IMR-90 (cell line): ENCODE data around the gene NPNT. TPM values are rescaled to one million over a fixed set of nuclear protein-coding genes. Genes with fewer than 3 reads are reported as not detected.

Experiments used
- ATAC-seq: fragments of 200-7000 bp; cut with Tn5 transposase; 2 replicates; pipeline ENCODE4 v1.9.1; 2020; ENCODE audit warnings: low read depth, mild to moderate bottlenecking, moderate library complexity
- BruUV-seq: library from RNA; stranded (reverse); fragments of 400-500 nt; replicated peaks from 2 replicates; lab custom pipeline; 2021; lab: Mats Ljungman, UMichigan
- CTCF ChIA-PET: fragments of 300-600 bp; formaldehyde crosslinking; extraction: SDS; loops from one replicate; lab custom pipeline; 2021; ENCODE audit warnings: antibody characterized with exemption; lab: Yijun Ruan, JAX
- POLR2A ChIA-PET: fragments of 300-600 bp; sonication (Branson Sonifier 250); formaldehyde crosslinking; loops from one replicate; lab custom pipeline; 2022; ENCODE audit warnings: antibody characterized with exemption; ENCODE audit not compliant: unreplicated experiment; lab: Charles Lee
- DNase-seq: peaks from one replicate; pipeline ENCODE4 v3.0.0; 2013
- H2AFZ ChIP-seq: replicated peaks from 2 replicates; pipeline ENCODE3; 2013; ENCODE audit warnings: low read length, mild to moderate bottlenecking; ENCODE audit not compliant: poor library complexity
- H2AK5ac ChIP-seq: 2 replicates; pipeline ENCODE4 v1.6.1; 2013; ENCODE audit warnings: low read depth, low read length, inconsistent platforms
- H2AK9ac ChIP-seq: replicated peaks from 2 replicates; pipeline ENCODE3; 2013; ENCODE audit warnings: mild to moderate bottlenecking, low read depth, low read length, moderate library complexity; ENCODE audit not compliant: poor library complexity
- H2BK120ac ChIP-seq: 2 replicates; pipeline ENCODE4 v1.6.1; 2013; ENCODE audit warnings: low read depth, low read length, inconsistent platforms
- H2BK15ac ChIP-seq: 3 replicates; pipeline ENCODE4 v1.6.1; 2013; ENCODE audit warnings: low read depth, low read length, inconsistent platforms
- H2BK20ac ChIP-seq: 2 replicates; pipeline ENCODE4 v1.6.1; 2013; ENCODE audit warnings: low read depth, mild to moderate bottlenecking, inconsistent platforms, low read length, moderate library complexity
- H2BK5ac ChIP-seq: 2 replicates; pipeline ENCODE4 v1.6.1; 2013; ENCODE audit warnings: mild to moderate bottlenecking, low read depth, low read length, inconsistent platforms; ENCODE audit not compliant: poor library complexity, severe bottlenecking
- H3K14ac ChIP-seq: replicated peaks from 2 replicates; pipeline ENCODE4 v1.6.1; 2013; ENCODE audit warnings: low read depth, low read length, inconsistent platforms
- H3K18ac ChIP-seq: 2 replicates; pipeline ENCODE4 v1.6.1; 2013; ENCODE audit warnings: low read depth, low read length, control low read depth
- H3K23ac ChIP-seq: 2 replicates; pipeline ENCODE4 v1.6.1; 2013; ENCODE audit warnings: low read depth, low read length, inconsistent platforms
- H3K27ac ChIP-seq: 2 replicates; pipeline ENCODE4 v1.5.1; 2013; ENCODE audit warnings: mild to moderate bottlenecking, control low read depth, low read length; ENCODE audit not compliant: insufficient read depth
- H3K27me3 ChIP-seq: 2 replicates; pipeline ENCODE4 v1.6.1; 2013; ENCODE audit warnings: low read length; ENCODE audit not compliant: control insufficient read depth, insufficient read depth
- H3K36me3 ChIP-seq: 2 replicates; pipeline ENCODE4 v1.6.1; 2013; ENCODE audit warnings: low read length, mixed read lengths; ENCODE audit not compliant: control insufficient read depth, insufficient read depth
- H3K4ac ChIP-seq: 2 replicates; pipeline ENCODE4 v1.6.1; 2013; ENCODE audit warnings: low read depth, low read length, inconsistent platforms
- H3K4me1 ChIP-seq: 2 replicates; pipeline ENCODE4 v1.6.1; 2013; ENCODE audit warnings: low read length, mixed read lengths; ENCODE audit not compliant: control insufficient read depth, insufficient read depth
- H3K4me2 ChIP-seq: 2 replicates; pipeline ENCODE4 v1.6.1; 2013; ENCODE audit warnings: low read depth, mild to moderate bottlenecking, control low read depth, low read length, moderate library complexity
- H3K4me3 ChIP-seq: 2 replicates; pipeline ENCODE4 v1.5.1; 2013; ENCODE audit warnings: low read depth, mild to moderate bottlenecking, control low read depth, low read length, moderate library complexity; ENCODE audit not compliant: insufficient read depth
- H3K56ac ChIP-seq: 2 replicates; pipeline ENCODE4 v1.6.1; 2013; ENCODE audit warnings: low read length, inconsistent platforms; ENCODE audit not compliant: insufficient read depth; ENCODE audit errors: extremely low read depth
- H3K79me1 ChIP-seq, 2 experiments: 2 replicates each; pipeline ENCODE4 v1.6.1; 2013; ENCODE audit warnings: low read length in 2 of 2, inconsistent platforms in 1 of 2, low read depth in 1 of 2
- H3K9ac ChIP-seq: 2 replicates; pipeline ENCODE4 v1.6.1; 2013; ENCODE audit warnings: low read depth, low read length, control low read depth
- H3K9me1 ChIP-seq: 2 replicates; pipeline ENCODE4 v1.6.1; 2013; ENCODE audit warnings: low read length, inconsistent platforms; ENCODE audit not compliant: insufficient read depth
- H3K9me3 ChIP-seq: 2 replicates; pipeline ENCODE4 v1.6.1; 2013; ENCODE audit warnings: low read length; ENCODE audit not compliant: control insufficient read depth, insufficient read depth
- H4K20me1 ChIP-seq: 2 replicates; pipeline ENCODE4 v1.6.1; 2013; ENCODE audit warnings: low read length, inconsistent platforms; ENCODE audit not compliant: insufficient read depth
- H4K5ac ChIP-seq: 2 replicates; pipeline ENCODE4 v1.6.1; 2013; ENCODE audit warnings: mild to moderate bottlenecking, low read depth, low read length, control low read depth
- H4K8ac ChIP-seq, 2 experiments: 2 replicates each; pipeline ENCODE4 v1.6.1; 2013; ENCODE audit warnings: low read depth in 2 of 2, low read length in 2 of 2, control low read depth in 1 of 2, inconsistent platforms in 1 of 2
- H4K91ac ChIP-seq: 2 replicates; pipeline ENCODE4 v1.6.1; 2013; ENCODE audit warnings: low read depth, low read length, inconsistent platforms; ENCODE audit not compliant: insufficient read depth
- BHLHE40 ChIP-seq: fragments of 150-350 bp; IDR thresholded peaks from 2 replicates; pipeline ENCODE4 v1.6.1; 2016; ENCODE audit warnings: mild to moderate bottlenecking, low read depth, low read length
- CEBPB ChIP-seq: IDR thresholded peaks from 2 replicates; pipeline ENCODE4 v1.6.1; 2012; ENCODE audit warnings: low read depth, low read length, improper control_type of control experiment
- FOS ChIP-seq: fragments of 150-350 bp; IDR thresholded peaks from 2 replicates; pipeline ENCODE4 v1.6.1; 2016; ENCODE audit warnings: low read depth, low read length
- MAZ ChIP-seq: IDR thresholded peaks from 2 replicates; pipeline ENCODE4 v1.6.1; 2012; ENCODE audit warnings: low read depth, mild to moderate bottlenecking, low read length, improper control_type of control experiment, moderate library complexity, borderline replicate concordance
- SMC3 ChIP-seq: fragments of 150-350 bp; IDR thresholded peaks from 2 replicates; pipeline ENCODE4 v1.6.1; 2016; ENCODE audit warnings: low read depth, mild to moderate bottlenecking, antibody characterized with exemption, low read length, moderate library complexity
- WGBS, 2 experiments: methylation state at CpG; one replicate each; pipeline versions ENCODE4 v1.1.5 to v1.1.7; 2013; ENCODE audit warnings: missing lambda C conversion rate in 2 of 2; ENCODE audit not compliant: insufficient read length in 1 of 2; ENCODE audit errors: extremely low coverage in 2 of 2; 5-methylcytosine and 5-hydroxymethylcytosine counted together
- dilution Hi-C: fragments of 300-500 bp; cut with HindIII; formaldehyde crosslinking; loops from one replicate; pipeline ENCODE4 v1.14.3; 2018; ENCODE audit warnings: low sequenced_read_pairs; ENCODE audit not compliant: unreplicated experiment
- in situ Hi-C: fragments of 300-500 bp; cut with MboI; formaldehyde crosslinking; loops from 3 replicates; pipeline ENCODE4 v1.14.3; 2019; ENCODE audit warnings: low sequenced_read_pairs, inconsistent platforms, mixed read lengths
- intact Hi-C: fragments of 100-400 bp; cut with micrococcal nuclease; formaldehyde crosslinking; loops from 2 replicates; pipeline ENCODE4 v1.10.0; 2022
- polyA plus RNA-seq, 3 experiments: library from polyadenylated mRNA; depleted of rRNA; stranded (reverse); fragments of >200 nt; gene quantifications; 2 replicates each; pipeline ENCODE4 v1.2.3, GENCODE V29; 2012; ENCODE audit warnings: low replicate concordance in 1 of 3
- total RNA-seq: library from RNA; depleted of rRNA; stranded (reverse); fragments of >200 nt; gene quantifications from 2 replicates; pipeline ENCODE4 v1.2.3, GENCODE V29; 2012

The NPNT gene
- total and polyA plus RNA-seq, 2 of the 4 experiments (the other 2 are of a cell fraction): not detected

DNA sequence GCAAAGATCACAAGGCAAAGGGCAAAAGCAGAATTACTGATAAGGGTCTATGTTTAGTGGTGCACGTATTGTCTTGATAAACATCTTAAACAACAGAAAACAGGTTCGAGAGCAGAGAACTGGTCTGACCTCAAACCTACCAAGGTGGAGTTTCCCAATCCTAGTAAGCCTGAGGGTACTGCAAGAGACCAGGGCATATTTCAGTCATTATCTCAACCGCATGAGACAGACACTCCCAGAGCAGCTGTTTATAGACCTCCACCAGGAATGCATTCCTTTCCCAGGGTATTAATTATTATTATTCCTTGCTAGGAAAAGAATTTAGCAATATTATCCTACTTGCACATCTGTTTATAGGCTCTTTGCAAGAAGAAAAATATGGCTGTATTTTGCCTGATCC, 51.5 kb downstream of the NPNT start:
- Histone ChIP-seq H2AFZ (no peak overlapping the region), H3K4me2 (no peak overlapping the region), H3K36me3 (no peaks in the 10 kb centered on the region), H3K9me1 (no peaks in the 10 kb centered on the region), H2BK120ac (no peak overlapping the region), H4K91ac (no peak overlapping the region), H4K20me1 (no peaks in the 10 kb centered on the region), H3K27ac (no peak overlapping the region), H2AK9ac (no peak overlapping the region), H3K56ac (no peak overlapping the region), H3K14ac (no peak overlapping the region), H2AK5ac (no peak overlapping the region), H2BK5ac (no peak overlapping the region), H4K8ac (no peak overlapping the region), H2BK20ac (no peak overlapping the region), H3K4me1 (no peaks in the 10 kb centered on the region), H3K18ac (no peak overlapping the region), H4K5ac (no peak overlapping the region), H2BK15ac (no peak overlapping the region), H3K4me3 (no peak overlapping the region), H3K79me1 (no peaks in the 10 kb centered on the region), H3K4ac (no peak overlapping the region), H3K27me3 (no peaks in the 10 kb centered on the region), H3K23ac (no peak overlapping the region), H3K9ac (no peak overlapping the region), H3K9me3 (no peaks in the 10 kb centered on the region)
- DNase-seq (no peak), ATAC-seq (no peak)
- BruUV-seq: no TSS peak
- CTCF ChIA-PET: no interaction called here
- no CpG with 5 or more reads among the region's 3 CpGs for WGBS, 2 experiments
- dilution Hi-C loops: no loop called here
- in situ Hi-C loops: no loop called here
- TF ChIP-seq BHLHE40 (no peak), MAZ (no peak), CEBPB (no peak), SMC3 (no peak), FOS (no peak)
- POLR2A ChIA-PET: no interaction called here
- intact Hi-C loops: no loop called here
